GM23248 (cell line): ENCODE data around the gene SYCE3.

ENCODE experiments used
- EZH2 ChIP-seq: fragments of 200-600 bp; sonication (generic); IDR thresholded peaks from 2 replicates; pipeline ENCODE4 v1.6.1; 2018; ENCODE audit warnings: antibody characterized with exemption, mild to moderate bottlenecking; ENCODE audit not compliant: insufficient read depth, poor library complexity, severe bottlenecking
- EZH2phosphoT487 ChIP-seq: fragments of 200-600 bp; sonication (generic); IDR thresholded peaks from 2 replicates; pipeline ENCODE4 v1.6.1; 2018; ENCODE audit warnings: antibody characterized with exemption, moderate library complexity, mild to moderate bottlenecking, low read depth; ENCODE audit not compliant: insufficient read depth

- TF ChIP-seq EZH2: no peak
- TF ChIP-seq EZH2phosphoT487: no peak
Observed at GRCh38 chr22:50526834-50527801, 35.6 kb downstream of the SYCE3 start.
